OCI-LY1 (cell line): ENCODE measurements around the gene MIP.

Experiments used
- H2AFZ ChIP-seq: fragments of 200-600 bp; sonication (generic), shearing (Covaris generic); 2 replicates; pipeline ENCODE4 v1.6.0; 2014; ENCODE audit warnings: antibody characterized with exemption, mild to moderate bottlenecking, low read length
- H3F3A ChIP-seq: fragments of 200-600 bp; sonication (generic), shearing (Covaris generic); 2 replicates; pipeline ENCODE4 v1.6.0; 2014; ENCODE audit warnings: mild to moderate bottlenecking, antibody characterized with exemption, low read length, moderate library complexity; ENCODE audit not compliant: insufficient read depth
- H3K27ac ChIP-seq: fragments of 200-600 bp; sonication (generic); 2 replicates; pipeline ENCODE4 v1.5.1; 2014; ENCODE audit warnings: low read length, mixed run types, mild to moderate bottlenecking, low read depth; ENCODE audit not compliant: poor library complexity, severe bottlenecking
- H3K27me3 ChIP-seq: fragments of 200-600 bp; sonication (generic); 2 replicates; pipeline ENCODE4 v1.6.0; 2014; ENCODE audit warnings: antibody characterized with exemption, mild to moderate bottlenecking, low read length, moderate library complexity; ENCODE audit not compliant: insufficient read depth
- H3K36me3 ChIP-seq: fragments of 200-600 bp; sonication (generic); 2 replicates; pipeline ENCODE4 v1.6.1; 2014; ENCODE audit warnings: mild to moderate bottlenecking, antibody characterized with exemption, low read length, moderate library complexity, mixed read lengths; ENCODE audit not compliant: insufficient read depth
- H3K4me1 ChIP-seq: fragments of 200-600 bp; sonication (generic); 2 replicates; pipeline ENCODE4 v1.5.1; 2014; ENCODE audit warnings: mild to moderate bottlenecking, low read length, moderate library complexity; ENCODE audit not compliant: insufficient read depth, severe bottlenecking
- H3K4me2 ChIP-seq: fragments of 200-600 bp; sonication (generic), shearing (Covaris generic); 2 replicates; pipeline ENCODE4 v1.6.1; 2014; ENCODE audit warnings: low read length
- H3K4me3 ChIP-seq: fragments of 200-600 bp; sonication (generic); 2 replicates; pipeline ENCODE4 v1.5.1; 2014; ENCODE audit warnings: low read length, low read depth, mild to moderate bottlenecking, mixed read lengths; ENCODE audit not compliant: poor library complexity, severe bottlenecking
- H3K79me2 ChIP-seq: fragments of 200-600 bp; shearing (Covaris generic); 2 replicates; pipeline ENCODE4 v1.6.1; 2016; ENCODE audit warnings: mixed run types, low read length, mixed read lengths; ENCODE audit not compliant: insufficient read depth
- H3K9ac ChIP-seq: fragments of 200-600 bp; sonication (generic), shearing (Covaris generic); 2 replicates; pipeline ENCODE4 v1.6.1; 2014; ENCODE audit warnings: mild to moderate bottlenecking, low read length, mixed read lengths
- H3K9me2 ChIP-seq: fragments of 200-600 bp; sonication (generic), shearing (Covaris generic); 2 replicates; pipeline ENCODE4 v1.6.1; 2014; ENCODE audit warnings: low read depth, mild to moderate bottlenecking, low read length, mixed read lengths
- H3K9me3 ChIP-seq: fragments of 200-600 bp; shearing (Covaris generic); 2 replicates; pipeline ENCODE4 v1.6.1; 2014; ENCODE audit warnings: low read length, mixed read lengths
- H4K20me1 ChIP-seq: fragments of 200-600 bp; sonication (generic), shearing (Covaris generic); 2 replicates; pipeline ENCODE4 v1.6.0; 2016; ENCODE audit warnings: mild to moderate bottlenecking, low read length; ENCODE audit not compliant: insufficient read depth
- CTCF ChIP-seq: fragments of 200-600 bp; sonication (generic), shearing (Covaris generic); IDR thresholded peaks from 2 replicates; pipeline ENCODE4 v1.5.1; 2017; ENCODE audit warnings: mild to moderate bottlenecking, antibody characterized with exemption, low read length, moderate library complexity, mixed read lengths
- EZH2 ChIP-seq: fragments of 200-600 bp; sonication (generic), shearing (Covaris generic); IDR thresholded peaks from 2 replicates; pipeline ENCODE4 v1.8.0; 2017; ENCODE audit warnings: borderline replicate concordance, mixed run types, mild to moderate bottlenecking, antibody characterized with exemption, low read length, moderate library complexity, mixed read lengths

Gene MIP

DNA sequence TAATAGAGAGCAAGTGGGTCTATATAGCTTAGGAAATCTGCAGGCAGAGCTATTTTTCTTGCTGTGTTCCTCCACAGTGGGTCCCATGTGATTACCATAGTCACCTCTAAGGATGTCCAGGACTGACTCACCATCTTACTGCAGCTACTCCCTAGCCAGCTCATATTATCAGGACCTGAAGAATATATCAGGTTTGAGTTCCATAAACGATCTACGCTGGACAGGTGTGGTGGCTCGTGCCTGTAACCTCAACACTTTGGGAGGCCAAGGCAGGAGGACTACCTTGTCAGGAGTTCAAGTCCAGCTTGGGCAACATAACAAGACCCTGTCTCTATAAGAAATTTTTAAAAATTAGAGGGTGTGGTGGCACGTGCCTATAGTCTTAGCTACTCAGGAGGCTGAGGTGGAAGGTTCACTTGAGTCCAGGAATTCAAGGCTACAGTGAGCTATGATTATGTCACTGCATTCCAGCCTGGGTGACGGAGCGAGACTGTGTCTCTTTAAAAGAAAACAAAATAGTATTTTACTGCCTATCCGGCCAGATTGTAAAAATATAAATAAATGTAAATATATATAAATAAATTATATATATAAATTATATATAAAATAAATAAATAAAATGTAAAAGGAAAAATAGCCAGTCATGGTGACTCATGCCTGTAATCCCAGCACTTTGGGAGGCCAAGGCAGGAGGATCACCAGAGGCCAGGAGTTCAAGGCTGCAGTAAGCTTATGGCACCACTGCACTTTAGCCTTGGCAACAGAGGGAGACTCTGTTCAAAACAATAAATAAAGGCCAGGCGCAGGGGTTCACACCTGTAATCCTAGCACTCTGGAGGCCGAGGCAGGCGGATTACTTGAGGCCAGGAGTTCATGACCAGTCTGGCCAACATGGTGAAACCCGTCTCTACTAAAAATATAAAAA is 7.0 kb upstream of the MIP start:
- no peaks in the 10 kb centered on the region for H3K79me2 ChIP-seq
- no peaks in the 10 kb centered on the region for H3F3A ChIP-seq
- no peak overlapping the region for H3K9ac ChIP-seq
- H3K27ac ChIP-seq = peak overlapping the region; percentile 90
- H3K4me2 ChIP-seq = no peak overlapping the region
- no peaks in the 10 kb centered on the region for H3K9me3 ChIP-seq
- H4K20me1 ChIP-seq = no peaks in the 10 kb centered on the region
- H3K27me3 ChIP-seq = no peaks in the 10 kb centered on the region
- TF ChIP-seq CTCF (no peak), EZH2 (no peak)
- no peak overlapping the region for H2AFZ ChIP-seq
- H3K9me2 ChIP-seq = no peaks in the 10 kb centered on the region
- H3K36me3 ChIP-seq = no peaks in the 10 kb centered on the region
- H3K4me1 ChIP-seq = peaks cover 25% of the 10 kb centered on the region
- no peak overlapping the region for H3K4me3 ChIP-seq

DNA sequence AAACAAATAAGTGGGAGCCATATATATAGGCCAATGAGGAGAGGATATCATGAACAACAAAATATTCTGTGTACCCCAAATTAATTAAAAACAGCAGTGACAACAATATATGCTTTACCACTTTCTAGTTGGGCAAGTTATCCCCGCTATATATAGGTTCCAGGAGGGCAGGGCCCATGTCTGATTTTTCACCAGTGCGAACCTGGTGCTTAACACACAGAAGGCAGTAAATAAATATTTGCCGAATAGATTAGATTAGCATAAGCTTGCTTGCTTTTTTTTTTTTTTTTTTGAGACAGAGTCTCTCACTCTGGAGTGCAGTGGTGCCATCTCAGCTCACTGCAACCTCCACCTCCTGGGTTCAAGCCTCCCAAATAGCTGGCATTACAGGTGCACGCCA is 3.4 kb upstream of the MIP start:
- no peaks in the 10 kb centered on the region for H3K9me2 ChIP-seq
- no peaks in the 10 kb centered on the region for H3K36me3 ChIP-seq
- H3K4me1 ChIP-seq = peaks cover 19% of the 10 kb centered on the region
- H3K4me3 ChIP-seq = no peak overlapping the region
- TF ChIP-seq CTCF (no peak), EZH2 (no peak)
- H3K9me3 ChIP-seq = no peaks in the 10 kb centered on the region
- no peaks in the 10 kb centered on the region for H3K79me2 ChIP-seq
- H4K20me1 ChIP-seq = no peaks in the 10 kb centered on the region
- H3K27ac ChIP-seq = no peak overlapping the region
- no peaks in the 10 kb centered on the region for H3K27me3 ChIP-seq
- no peaks in the 10 kb centered on the region for H3F3A ChIP-seq
- H3K9ac ChIP-seq = no peak overlapping the region
- no peak overlapping the region for H2AFZ ChIP-seq
- H3K4me2 ChIP-seq = no peak overlapping the region

GRCh38 chr12:56451147-56451546 is 3.3 kb downstream of the MIP start:
- no peaks in the 10 kb centered on the region for H3K9me2 ChIP-seq
- H3K27ac ChIP-seq = no peak overlapping the region
- H3F3A ChIP-seq = no peaks in the 10 kb centered on the region
- H3K4me1 ChIP-seq = peaks cover 18% of the 10 kb centered on the region
- H3K36me3 ChIP-seq = peaks cover 6% of the 10 kb centered on the region; the same call in 1 of the 2 replicates
- H3K27me3 ChIP-seq = no peaks in the 10 kb centered on the region
- H3K4me2 ChIP-seq = no peak overlapping the region
- H3K4me3 ChIP-seq = no peak overlapping the region
- no peaks in the 10 kb centered on the region for H4K20me1 ChIP-seq
- no peak overlapping the region for H2AFZ ChIP-seq
- no peak for TF ChIP-seq CTCF
- no peak for TF ChIP-seq EZH2
- no peaks in the 10 kb centered on the region for H3K79me2 ChIP-seq
- H3K9ac ChIP-seq = no peak overlapping the region
- H3K9me3 ChIP-seq = no peaks in the 10 kb centered on the region
